Kidney (tissue), 14 donors: ENCODE measurements around the gene KATNB1. TPM values are rescaled to one million over a fixed set of nuclear protein-coding genes. Genes with fewer than 3 reads are reported as not detected.

ENCODE experiments used
- DNase-seq, 5 donors: peaks; one replicate each; pipeline ENCODE4 v3.0.0-alpha.2; 2013 to 2020
- FAIRE-seq: peaks from 2 replicates; lab custom pipeline; 2012; peaks lifted over from hg19 to GRCh38; lab: Jason Lieb, UNC
- H3K27ac ChIP-seq, 2 donors: one replicate each; pipeline ENCODE4 v1.7.0; 2013; ENCODE audit warnings: low read depth in 2 of 2, low read length in 2 of 2, inconsistent platforms in 1 of 2
- H3K27me3 ChIP-seq: one replicate; pipeline ENCODE4 v1.7.1; 2013; ENCODE audit warnings: low read length, inconsistent platforms; ENCODE audit not compliant: control insufficient read depth, insufficient read depth
- H3K36me3 ChIP-seq, 3 donors: one replicate each; pipeline versions ENCODE4 v1.7.0 to v1.7.1; 2013; ENCODE audit warnings: low read length in 3 of 3, control low read depth in 1 of 3, inconsistent platforms in 1 of 3; ENCODE audit not compliant: insufficient read depth in 3 of 3, control insufficient read depth in 2 of 3
- H3K4me1 ChIP-seq, 3 donors: one replicate each; pipeline versions ENCODE4 v1.7.0 to v1.7.1; 2013; ENCODE audit warnings: low read length in 3 of 3, inconsistent platforms in 1 of 3, low read depth in 1 of 3; ENCODE audit not compliant: control insufficient read depth in 2 of 3, insufficient read depth in 2 of 3
- H3K4me3 ChIP-seq, 3 donors: one replicate each; pipeline versions ENCODE4 v1.7.0 to v1.8.1; 2013; ENCODE audit warnings: low read length in 3 of 3, control low read depth in 1 of 3, inconsistent platforms in 1 of 3
- H3K9ac ChIP-seq, 3 donors: one replicate each; pipeline versions ENCODE4 v1.7.0 to v1.7.1; 2013; ENCODE audit warnings: low read length in 3 of 3, control low read depth in 1 of 3, inconsistent platforms in 1 of 3
- H3K9me3 ChIP-seq, 3 donors: one replicate each; pipeline versions ENCODE4 v1.7.0 to v1.7.1; 2013; ENCODE audit warnings: low read length in 3 of 3, control low read depth in 1 of 3, inconsistent platforms in 1 of 3; ENCODE audit not compliant: control insufficient read depth in 2 of 3, insufficient read depth in 1 of 3
- CTCF ChIP-seq: IDR thresholded peaks from 3 replicates; pipeline ENCODE4 v1.5.1; 2012; ENCODE audit warnings: mild to moderate bottlenecking, moderate library complexity, borderline replicate concordance; ENCODE audit not compliant: insufficient read depth; ENCODE audit errors: extremely low read depth
- intact Hi-C: fragments of 100-400 bp; cut with DNase I; formaldehyde crosslinking; loops from one replicate; pipeline ENCODE4 v1.11.1; 2022
- polyA plus RNA-seq: library from polyadenylated mRNA; stranded (reverse); fragments of 350-450 nt; fragmentation: Illumina TruSeq; extraction: RNeasy Lipid Tissue Mini Kit (QIAGEN cat#74804); gene quantifications from one replicate; pipeline ENCODE4 v1.2.3, GENCODE V29; 2014; ENCODE audit warnings: low read depth, low replicate concordance; ENCODE audit not compliant: insufficient read depth
- total RNA-seq: library from RNA; stranded (reverse); fragmentation: NEBNext Ultra II Directional; extraction: Animal tissue kit (Norgen Biotek cat#: 25700); gene quantifications from one replicate; pipeline ENCODE4 v1.2.1, GENCODE V29; 2021
- donor health status: control.
- donor health status: control.
- donor health status: control.
- donor health status: control.
- donor health status: control.
- donor health status: DM: yes; HTN: yes; CAD: no.
- donor health status: Normal renal cell carcinoma (clear cell type).

Gene KATNB1
- total and polyA plus RNA-seq, 2 donors from 2014 or later = 13.9 to 14.5 TPM

- DNase-seq (no peak), FAIRE-seq (no peak)
- H3K27ac ChIP-seq = no peak overlapping the region
- H3K9ac ChIP-seq = no peak overlapping the region
- no peak overlapping the region for H3K4me3 ChIP-seq
- intact Hi-C loops = no loop called here
- no peaks in the 10 kb centered on the region for H3K36me3 ChIP-seq
- TF ChIP-seq CTCF = no peak
- no peaks in the 10 kb centered on the region for H3K9me3 ChIP-seq
- no peaks in the 10 kb centered on the region for H3K4me1 ChIP-seq
- no peaks in the 10 kb centered on the region for H3K27me3 ChIP-seq
Measured at GRCh38 chr16:57688487-57688986, 47.0 kb upstream of the KATNB1 start.

- Histone ChIP-seq H3K27me3 (no peaks in the 10 kb centered on the region), H3K27ac (no peak overlapping the region), H3K4me1 (peaks cover 0 to 2% (median 0%) of the 10 kb centered on the region in 3 donors), H3K4me3 (no peak overlapping the region), H3K9me3 (no peaks in the 10 kb centered on the region), H3K9ac (no peak overlapping the region), H3K36me3 (no peaks in the 10 kb centered on the region)
- intact Hi-C loops = no loop called here
- DNase-seq (peak in 1 of 5 donors; percentile 57), FAIRE-seq (no peak)
- no peak for TF ChIP-seq CTCF
Measured at GRCh38 chr16:57688987-57689761, 46.4 kb upstream of the KATNB1 start.

- DNase-seq (peak in 4 of 5 donors; percentile 69 to 71 (median 70)), FAIRE-seq (no peak)
- intact Hi-C loops = no loop called here
- Histone ChIP-seq H3K4me1 (peaks cover 0 to 4% (median 0%) of the 10 kb centered on the region in 3 donors), H3K9me3 (no peaks in the 10 kb centered on the region), H3K27ac (no peak overlapping the region), H3K9ac (no peak overlapping the region), H3K36me3 (no peaks in the 10 kb centered on the region), H3K4me3 (no peak overlapping the region), H3K27me3 (no peaks in the 10 kb centered on the region)
- TF ChIP-seq CTCF = no peak
Measured at GRCh38 chr16:57689762-57690558, 45.6 kb upstream of the KATNB1 start.
